GM23338 (cell line): ENCODE data around the gene COL26A1. TPM values are rescaled to one million over a fixed set of nuclear protein-coding genes. Genes with fewer than 3 reads are reported as not detected.

Source experiments
- ATAC-seq: fragments of 200-7000 bp; cut with Tn5 transposase; 3 replicates; pipeline ENCODE4 v1.9.1; 2020
- DNase-seq: peaks from one replicate; pipeline ENCODE4 v3.0.0-alpha.2; 2015; ENCODE audit warnings: low spot score
- H2AFZ ChIP-seq: fragments of 200-600 bp; sonication (generic); 2 replicates; pipeline ENCODE4 v1.8.0; 2016; ENCODE audit warnings: antibody characterized with exemption, mild to moderate bottlenecking, moderate library complexity
- H3F3A ChIP-seq: fragments of 200-600 bp; sonication (generic); replicated peaks from 2 replicates; pipeline ENCODE4 v1.8.0; 2017; ENCODE audit warnings: antibody characterized with exemption, mixed run types, low read depth
- H3K27ac ChIP-seq: fragments of 200-600 bp; sonication (generic); 2 replicates; pipeline ENCODE4 v1.6.1; 2016; ENCODE audit warnings: low read depth
- H3K27me3 ChIP-seq: fragments of 200-600 bp; sonication (generic); 2 replicates; pipeline ENCODE4 v1.8.0; 2016; ENCODE audit warnings: mild to moderate bottlenecking, mixed run types, moderate library complexity; ENCODE audit not compliant: insufficient read depth
- H3K36me3 ChIP-seq: fragments of 200-600 bp; sonication (generic); 2 replicates; pipeline ENCODE4 v1.8.0; 2016; ENCODE audit warnings: mild to moderate bottlenecking; ENCODE audit not compliant: insufficient read depth
- H3K4me1 ChIP-seq: fragments of 200-600 bp; sonication (generic); 2 replicates; pipeline ENCODE4 v1.8.0; 2016; ENCODE audit warnings: mild to moderate bottlenecking, moderate library complexity; ENCODE audit not compliant: insufficient read depth
- H3K4me2 ChIP-seq: fragments of 200-600 bp; sonication (generic); 2 replicates; pipeline ENCODE4 v1.7.1; 2017; ENCODE audit warnings: mixed run types
- H3K4me3 ChIP-seq: fragments of 200-600 bp; sonication (generic); 2 replicates; pipeline ENCODE4 v1.6.1; 2016; ENCODE audit warnings: mixed run types
- H3K79me2 ChIP-seq: fragments of 200-600 bp; sonication (generic); replicated peaks from 2 replicates; pipeline ENCODE4 v1.8.0; 2017; ENCODE audit warnings: mild to moderate bottlenecking; ENCODE audit not compliant: insufficient read depth
- H3K9me2 ChIP-seq: fragments of 200-600 bp; sonication (generic); 2 replicates; pipeline ENCODE4 v1.8.0; 2017; ENCODE audit not compliant: insufficient read depth
- H4K20me1 ChIP-seq: fragments of 200-600 bp; sonication (generic); replicated peaks from 2 replicates; pipeline ENCODE4 v1.8.0; 2017; ENCODE audit warnings: mild to moderate bottlenecking; ENCODE audit not compliant: insufficient read depth
- H3K27ac Mint-ChIP-seq: 2 replicates; pipeline ENCODE4 v1.8.0; 2020; ENCODE audit warnings: inconsistent platforms, mild to moderate bottlenecking, moderate library complexity, mixed read lengths
- H3K27me3 Mint-ChIP-seq: 3 replicates; pipeline ENCODE4 v1.8.0; 2022; ENCODE audit warnings: low read depth, mild to moderate bottlenecking, moderate library complexity, mixed read lengths, inconsistent platforms; ENCODE audit not compliant: insufficient read depth, poor library complexity
- H3K36me3 Mint-ChIP-seq: 3 replicates; pipeline ENCODE4 v1.8.0; 2021; ENCODE audit warnings: low read depth, mild to moderate bottlenecking, inconsistent platforms, moderate library complexity, mixed read lengths
- H3K4me1 Mint-ChIP-seq: 3 replicates; pipeline ENCODE4 v1.8.0; 2020; ENCODE audit warnings: mild to moderate bottlenecking, inconsistent platforms, mixed read lengths
- H3K4me3 Mint-ChIP-seq: 3 replicates; pipeline ENCODE4 v1.8.0; 2021; ENCODE audit warnings: moderate library complexity, mild to moderate bottlenecking, inconsistent platforms, mixed read lengths
- H3K9me3 Mint-ChIP-seq: 3 replicates; pipeline ENCODE4 v1.8.0; 2020; ENCODE audit warnings: moderate library complexity, mild to moderate bottlenecking, inconsistent platforms, mixed read lengths
- CREB1 ChIP-seq: fragments of 250-450 bp; sonication (Bioruptor Pico); IDR thresholded peaks from 2 replicates; pipeline ENCODE4 v1.5.0; 2020; ENCODE audit warnings: low read depth, mild to moderate bottlenecking, moderate library complexity
- EZH2 ChIP-seq: fragments of 200-600 bp; sonication (generic); IDR thresholded peaks from one replicate; pipeline ENCODE4 v1.8.0; 2017; ENCODE audit warnings: antibody characterized with exemption, mild to moderate bottlenecking, low read depth; ENCODE audit not compliant: unreplicated experiment
- EZH2phosphoT487 ChIP-seq: fragments of 200-600 bp; sonication (generic); IDR thresholded peaks from one replicate; pipeline ENCODE4 v1.8.1; 2018; ENCODE audit warnings: antibody characterized with exemption; ENCODE audit not compliant: unreplicated experiment
- JUNB ChIP-seq: IDR thresholded peaks from one replicate; pipeline ENCODE4 v1.6.1; 2016; ENCODE audit warnings: antibody characterized with exemption; ENCODE audit not compliant: unreplicated experiment
- NANOG ChIP-seq: IDR thresholded peaks from 2 replicates; pipeline ENCODE4 v1.6.1; 2016; ENCODE audit warnings: antibody characterized with exemption, borderline replicate concordance
- POLR2AphosphoS5 ChIP-seq: IDR thresholded peaks from 2 replicates; pipeline ENCODE4 v1.6.1; 2016; ENCODE audit warnings: antibody characterized with exemption, low read depth
- STAT1 ChIP-seq: IDR thresholded peaks from one replicate; pipeline ENCODE4 v1.6.1; 2016; ENCODE audit warnings: antibody characterized with exemption; ENCODE audit not compliant: unreplicated experiment
- ZNF114 ChIP-seq: fragments of 250-450 bp; sonication (Bioruptor Pico); IDR thresholded peaks from 2 replicates; pipeline ENCODE4 v1.5.0; 2020; ENCODE audit warnings: mild to moderate bottlenecking, moderate library complexity
- ZNF331 ChIP-seq: fragments of 250-450 bp; sonication (Bioruptor Pico); IDR thresholded peaks from 2 replicates; pipeline ENCODE4 v1.5.0; 2020; ENCODE audit warnings: low read depth, mild to moderate bottlenecking, moderate library complexity
- long read RNA-seq: library from polyadenylated mRNA; unstranded; transcript quantifications from one replicate; pipeline ENCODE4 v2.0.0, GENCODE V29; 2020; ENCODE audit not compliant: unreplicated experiment
- polyA plus RNA-seq: library from polyadenylated mRNA; unstranded; fragments of >200 nt; fragmentation: Nextera tagmentation; extraction: Ambion mirVana; gene quantifications from 2 replicates; pipeline ENCODE4 v1.2.1, GENCODE V29; 2016
- total RNA-seq: library from RNA; depleted of rRNA; stranded (reverse); fragments of >200 nt; shearing (Covaris generic); gene quantifications from 2 replicates; pipeline ENCODE4 v1.2.3, GENCODE V29; 2014; rRNA removed
- TF ChIP-seq, protein P1 (sequence below): IDR thresholded peaks from one replicate; pipeline ENCODE4 v1.6.1; 2018; ENCODE audit warnings: antibody characterized with exemption; ENCODE audit not compliant: unreplicated experiment
- TF ChIP-seq, protein P2 (sequence below): IDR thresholded peaks from 2 replicates; pipeline ENCODE4 v1.6.1; 2016; ENCODE audit warnings: antibody characterized with exemption
- TF ChIP-seq, protein P3 (sequence below): fragments of 250-450 bp; sonication (Bioruptor Pico); IDR thresholded peaks from 2 replicates; pipeline ENCODE4 v1.5.0; 2020; ENCODE audit warnings: mild to moderate bottlenecking, moderate library complexity

Gene COL26A1
- total RNA-seq (51.7 and 55.0 TPM in 2 replicates), polyA plus RNA-seq (17.8 and 20.6 TPM in 2 replicates)
- long read RNA-seq, transcript COL26A1-201 (13 exons, 3,033 nt) = major isoform, 7 of 23 reads
- long read RNA-seq, partial matches to known transcripts = 0 of 23 reads
- long read RNA-seq, other reads (novel, unspliced or antisense) = 12 of 23 reads

DNA sequence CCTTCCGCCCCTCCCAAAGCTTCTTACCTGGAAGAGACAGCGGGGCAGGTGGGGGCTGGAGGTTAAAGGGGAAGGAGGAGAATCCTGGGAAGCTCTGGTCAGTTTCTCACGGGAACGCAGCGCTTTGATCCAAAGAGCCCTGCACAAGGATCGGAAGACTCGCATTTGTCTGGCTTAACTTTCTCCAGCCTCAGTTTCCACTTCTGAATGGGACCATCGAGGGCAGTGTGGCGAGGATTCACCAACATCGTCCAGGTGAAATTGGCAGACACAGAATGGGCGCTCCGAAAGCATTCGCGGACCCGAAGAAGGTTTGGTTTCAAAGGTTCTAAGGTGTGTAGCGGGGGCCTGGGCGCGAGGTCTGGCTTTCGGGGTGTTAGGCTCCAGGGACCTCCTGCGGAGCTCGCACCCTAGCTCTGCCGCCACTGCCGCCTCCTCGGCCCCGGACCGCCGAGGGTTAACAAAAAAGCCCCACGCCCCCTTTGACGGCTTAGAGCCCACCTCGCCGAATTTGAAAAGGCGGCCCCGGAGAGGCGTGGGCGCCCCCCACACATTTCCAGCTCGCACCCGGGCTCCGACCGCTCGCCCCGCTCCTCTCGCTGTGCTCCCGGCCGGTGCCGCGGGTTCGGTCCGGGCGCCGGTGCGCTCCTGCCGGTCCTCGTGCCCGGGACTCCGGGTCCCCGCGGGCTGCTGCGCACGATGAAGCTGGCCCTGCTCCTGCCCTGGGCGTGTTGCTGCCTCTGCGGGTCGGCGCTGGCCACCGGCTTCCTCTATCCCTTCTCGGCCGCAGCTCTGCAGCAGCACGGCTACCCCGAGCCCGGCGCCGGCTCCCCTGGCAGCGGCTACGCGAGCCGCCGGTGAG lies at the start of gene COL26A1:
TSS of gene COL26A1 (plus strand) at position 542 of the 862 bp plus-strand sequence. CDS start at position 700, 158 bp downstream.
- H3K36me3 Mint-ChIP-seq = peaks cover 27% of the 10 kb centered on the region
- Histone ChIP-seq H3K9me2 (no peaks in the 10 kb centered on the region), H3K79me2 (peaks cover 40% of the 10 kb centered on the region), H3F3A (no peaks in the 10 kb centered on the region; the same call in 1 of the 2 replicates), H3K4me3 (peak within 1 kb of the TSS; percentile 92), H3K4me1 (peaks cover 12% of the 10 kb centered on the region; the same call in 1 of the 2 replicates), H3K4me2 (peak within 1 kb of the TSS; percentile 95), H3K27me3 (peaks cover 11% of the 10 kb centered on the region), H2AFZ (peak within 1 kb of the TSS; percentile 93), H3K36me3 (no peaks in the 10 kb centered on the region), H3K27ac (0 out of 2 replicates have a peak within 1 kb of the TSS, but pooled peaks have one; percentile 45), H4K20me1 (peaks cover 3% of the 10 kb centered on the region; the same call in 1 of the 2 replicates)
- peaks cover 11% of the 10 kb centered on the region for H3K4me1 Mint-ChIP-seq
- peaks cover 7% of the 10 kb centered on the region for H3K9me3 Mint-ChIP-seq
- peak within 1 kb of the TSS; percentile 89 for H3K4me3 Mint-ChIP-seq
- H3K27ac Mint-ChIP-seq = no peak within 1 kb of the TSS
- peaks cover 13% of the 10 kb centered on the region for H3K27me3 Mint-ChIP-seq
- DNase-seq (peak; percentile 76), ATAC-seq (peak; percentile 71)
- TF ChIP-seq CREB1 (CRISPR knock-in tag) = no peak
- no peak; the same call in 1 of the 2 replicates for TF ChIP-seq POLR2AphosphoS5
- TF ChIP-seq, protein P1, sequence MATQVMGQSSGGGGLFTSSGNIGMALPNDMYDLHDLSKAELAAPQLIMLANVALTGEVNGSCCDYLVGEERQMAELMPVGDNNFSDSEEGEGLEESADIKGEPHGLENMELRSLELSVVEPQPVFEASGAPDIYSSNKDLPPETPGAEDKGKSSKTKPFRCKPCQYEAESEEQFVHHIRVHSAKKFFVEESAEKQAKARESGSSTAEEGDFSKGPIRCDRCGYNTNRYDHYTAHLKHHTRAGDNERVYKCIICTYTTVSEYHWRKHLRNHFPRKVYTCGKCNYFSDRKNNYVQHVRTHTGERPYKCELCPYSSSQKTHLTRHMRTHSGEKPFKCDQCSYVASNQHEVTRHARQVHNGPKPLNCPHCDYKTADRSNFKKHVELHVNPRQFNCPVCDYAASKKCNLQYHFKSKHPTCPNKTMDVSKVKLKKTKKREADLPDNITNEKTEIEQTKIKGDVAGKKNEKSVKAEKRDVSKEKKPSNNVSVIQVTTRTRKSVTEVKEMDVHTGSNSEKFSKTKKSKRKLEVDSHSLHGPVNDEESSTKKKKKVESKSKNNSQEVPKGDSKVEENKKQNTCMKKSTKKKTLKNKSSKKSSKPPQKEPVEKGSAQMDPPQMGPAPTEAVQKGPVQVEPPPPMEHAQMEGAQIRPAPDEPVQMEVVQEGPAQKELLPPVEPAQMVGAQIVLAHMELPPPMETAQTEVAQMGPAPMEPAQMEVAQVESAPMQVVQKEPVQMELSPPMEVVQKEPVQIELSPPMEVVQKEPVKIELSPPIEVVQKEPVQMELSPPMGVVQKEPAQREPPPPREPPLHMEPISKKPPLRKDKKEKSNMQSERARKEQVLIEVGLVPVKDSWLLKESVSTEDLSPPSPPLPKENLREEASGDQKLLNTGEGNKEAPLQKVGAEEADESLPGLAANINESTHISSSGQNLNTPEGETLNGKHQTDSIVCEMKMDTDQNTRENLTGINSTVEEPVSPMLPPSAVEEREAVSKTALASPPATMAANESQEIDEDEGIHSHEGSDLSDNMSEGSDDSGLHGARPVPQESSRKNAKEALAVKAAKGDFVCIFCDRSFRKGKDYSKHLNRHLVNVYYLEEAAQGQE = no peak
- TF ChIP-seq ZNF114 (CRISPR knock-in tag) = no peak
- TF ChIP-seq NANOG = no peak
- TF ChIP-seq, protein P2, sequence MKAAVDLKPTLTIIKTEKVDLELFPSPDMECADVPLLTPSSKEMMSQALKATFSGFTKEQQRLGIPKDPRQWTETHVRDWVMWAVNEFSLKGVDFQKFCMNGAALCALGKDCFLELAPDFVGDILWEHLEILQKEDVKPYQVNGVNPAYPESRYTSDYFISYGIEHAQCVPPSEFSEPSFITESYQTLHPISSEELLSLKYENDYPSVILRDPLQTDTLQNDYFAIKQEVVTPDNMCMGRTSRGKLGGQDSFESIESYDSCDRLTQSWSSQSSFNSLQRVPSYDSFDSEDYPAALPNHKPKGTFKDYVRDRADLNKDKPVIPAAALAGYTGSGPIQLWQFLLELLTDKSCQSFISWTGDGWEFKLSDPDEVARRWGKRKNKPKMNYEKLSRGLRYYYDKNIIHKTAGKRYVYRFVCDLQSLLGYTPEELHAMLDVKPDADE = no peak
- no peak for TF ChIP-seq JUNB
- TF ChIP-seq, protein P3, sequence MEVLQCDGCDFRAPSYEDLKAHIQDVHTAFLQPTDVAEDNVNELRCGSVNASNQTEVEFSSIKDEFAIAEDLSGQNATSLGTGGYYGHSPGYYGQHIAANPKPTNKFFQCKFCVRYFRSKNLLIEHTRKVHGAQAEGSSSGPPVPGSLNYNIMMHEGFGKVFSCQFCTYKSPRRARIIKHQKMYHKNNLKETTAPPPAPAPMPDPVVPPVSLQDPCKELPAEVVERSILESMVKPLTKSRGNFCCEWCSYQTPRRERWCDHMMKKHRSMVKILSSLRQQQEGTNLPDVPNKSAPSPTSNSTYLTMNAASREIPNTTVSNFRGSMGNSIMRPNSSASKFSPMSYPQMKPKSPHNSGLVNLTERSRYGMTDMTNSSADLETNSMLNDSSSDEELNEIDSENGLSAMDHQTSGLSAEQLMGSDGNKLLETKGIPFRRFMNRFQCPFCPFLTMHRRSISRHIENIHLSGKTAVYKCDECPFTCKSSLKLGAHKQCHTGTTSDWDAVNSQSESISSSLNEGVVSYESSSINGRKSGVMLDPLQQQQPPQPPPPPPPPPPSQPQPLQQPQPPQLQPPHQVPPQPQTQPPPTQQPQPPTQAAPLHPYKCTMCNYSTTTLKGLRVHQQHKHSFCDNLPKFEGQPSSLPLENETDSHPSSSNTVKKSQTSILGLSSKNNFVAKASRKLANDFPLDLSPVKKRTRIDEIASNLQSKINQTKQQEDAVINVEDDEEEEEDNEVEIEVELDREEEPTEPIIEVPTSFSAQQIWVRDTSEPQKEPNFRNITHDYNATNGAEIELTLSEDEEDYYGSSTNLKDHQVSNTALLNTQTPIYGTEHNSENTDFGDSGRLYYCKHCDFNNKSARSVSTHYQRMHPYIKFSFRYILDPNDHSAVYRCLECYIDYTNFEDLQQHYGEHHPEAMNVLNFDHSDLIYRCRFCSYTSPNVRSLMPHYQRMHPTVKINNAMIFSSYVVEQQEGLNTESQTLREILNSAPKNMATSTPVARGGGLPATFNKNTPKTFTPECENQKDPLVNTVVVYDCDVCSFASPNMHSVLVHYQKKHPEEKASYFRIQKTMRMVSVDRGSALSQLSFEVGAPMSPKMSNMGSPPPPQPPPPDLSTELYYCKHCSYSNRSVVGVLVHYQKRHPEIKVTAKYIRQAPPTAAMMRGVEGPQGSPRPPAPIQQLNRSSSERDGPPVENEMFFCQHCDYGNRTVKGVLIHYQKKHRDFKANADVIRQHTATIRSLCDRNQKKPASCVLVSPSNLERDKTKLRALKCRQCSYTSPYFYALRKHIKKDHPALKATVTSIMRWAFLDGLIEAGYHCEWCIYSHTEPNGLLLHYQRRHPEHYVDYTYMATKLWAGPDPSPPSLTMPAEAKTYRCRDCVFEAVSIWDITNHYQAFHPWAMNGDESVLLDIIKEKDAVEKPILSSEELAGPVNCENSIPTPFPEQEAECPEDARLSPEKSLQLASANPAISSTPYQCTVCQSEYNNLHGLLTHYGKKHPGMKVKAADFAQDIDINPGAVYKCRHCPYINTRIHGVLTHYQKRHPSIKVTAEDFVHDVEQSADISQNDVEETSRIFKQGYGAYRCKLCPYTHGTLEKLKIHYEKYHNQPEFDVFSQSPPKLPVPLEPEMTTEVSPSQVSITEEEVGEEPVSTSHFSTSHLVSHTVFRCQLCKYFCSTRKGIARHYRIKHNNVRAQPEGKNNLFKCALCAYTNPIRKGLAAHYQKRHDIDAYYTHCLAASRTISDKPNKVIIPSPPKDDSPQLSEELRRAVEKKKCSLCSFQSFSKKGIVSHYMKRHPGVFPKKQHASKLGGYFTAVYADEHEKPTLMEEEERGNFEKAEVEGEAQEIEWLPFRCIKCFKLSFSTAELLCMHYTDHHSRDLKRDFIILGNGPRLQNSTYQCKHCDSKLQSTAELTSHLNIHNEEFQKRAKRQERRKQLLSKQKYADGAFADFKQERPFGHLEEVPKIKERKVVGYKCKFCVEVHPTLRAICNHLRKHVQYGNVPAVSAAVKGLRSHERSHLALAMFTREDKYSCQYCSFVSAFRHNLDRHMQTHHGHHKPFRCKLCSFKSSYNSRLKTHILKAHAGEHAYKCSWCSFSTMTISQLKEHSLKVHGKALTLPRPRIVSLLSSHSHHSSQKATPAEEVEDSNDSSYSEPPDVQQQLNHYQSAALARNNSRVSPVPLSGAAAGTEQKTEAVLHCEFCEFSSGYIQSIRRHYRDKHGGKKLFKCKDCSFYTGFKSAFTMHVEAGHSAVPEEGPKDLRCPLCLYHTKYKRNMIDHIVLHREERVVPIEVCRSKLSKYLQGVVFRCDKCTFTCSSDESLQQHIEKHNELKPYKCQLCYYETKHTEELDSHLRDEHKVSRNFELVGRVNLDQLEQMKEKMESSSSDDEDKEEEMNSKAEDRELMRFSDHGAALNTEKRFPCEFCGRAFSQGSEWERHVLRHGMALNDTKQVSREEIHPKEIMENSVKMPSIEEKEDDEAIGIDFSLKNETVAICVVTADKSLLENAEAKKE = no peak
- no peak for TF ChIP-seq ZNF331 (CRISPR knock-in tag)
- TF ChIP-seq EZH2phosphoT487 = no peak
- TF ChIP-seq STAT1 = no peak
- TF ChIP-seq EZH2 = no peak
